Prostate gland (tissue), 2 donors: ENCODE measurements around the gene OAS3. TPM values are rescaled to one million over a fixed set of nuclear protein-coding genes. Genes with fewer than 3 reads are reported as not detected.
"Not testable (repeated sequence)": the region's sequence is repeated elsewhere in the genome, so short reads cannot be mapped to it uniquely, and the experiment has no call there.

Experiments used
- DNase-seq: peaks from one replicate; pipeline ENCODE4 v3.0.0-alpha.2; 2019; ENCODE audit warnings: low spot score
- H3K27ac ChIP-seq, 2 donors: fragments of 200-600 bp; sonication (generic); 2 replicates each; pipeline ENCODE4 v1.5.1; 2017 to 2019
- H3K27me3 ChIP-seq: fragments of 200-600 bp; sonication (generic); replicated peaks from 2 replicates; pipeline ENCODE4 v1.5.1; 2019; ENCODE audit not compliant: insufficient read depth
- H3K36me3 ChIP-seq, 2 donors: fragments of 200-600 bp; sonication (generic); 1 replicate in 1 of 2; 2 replicates in 1 of 2; pipeline versions ENCODE4 v1.5.1 to v1.8.1; 2017 to 2019
- H3K4me1 ChIP-seq: fragments of 200-600 bp; sonication (generic); replicated peaks from 2 replicates; pipeline ENCODE4 v1.5.1; 2019
- H3K4me3 ChIP-seq, 2 donors: fragments of 200-600 bp; sonication (generic); 2 replicates each; pipeline ENCODE4 v1.5.1; 2017 to 2019
- H3K9me3 ChIP-seq: fragments of 200-600 bp; sonication (generic); 2 replicates; pipeline ENCODE4 v1.5.1; 2017
- CTCF ChIP-seq, 4 experiments: fragments of 200-600 bp in 2 of 4; fragments of 450-650 bp in 2 of 4; sonication (generic) in 2 of 4; IDR thresholded peaks; 1 replicate in 3 of 4; 2 replicates in 1 of 4; pipeline ENCODE4 v1.5.1; 2016 to 2019; ENCODE audit warnings: antibody characterized with exemption in 4 of 4, mild to moderate bottlenecking in 2 of 4, moderate library complexity in 2 of 4
- POLR2A ChIP-seq: fragments of 450-650 bp; IDR thresholded peaks from one replicate; pipeline ENCODE4 v1.6.1; 2016; ENCODE audit warnings: antibody characterized with exemption, mild to moderate bottlenecking
- POLR2AphosphoS5 ChIP-seq: sonication (generic); formaldehyde crosslinking; IDR thresholded peaks from one replicate; pipeline ENCODE4 v1.6.1; 2017; ENCODE audit warnings: antibody characterized with exemption
- WGBS: methylation state at CpG from one replicate; pipeline ENCODE4 v1.1.5; 2018; 5-methylcytosine and 5-hydroxymethylcytosine counted together
- intact Hi-C: fragments of 100-400 bp; cut with DNase I; formaldehyde crosslinking; loops from one replicate; pipeline ENCODE4 v1.14.2; 2022
- total RNA-seq, 2 donors: library from RNA; depleted of rRNA; stranded (reverse); fragments of >200 nt; gene quantifications; one replicate each; pipeline ENCODE4 v1.1.0, GENCODE V29; 2016

Gene OAS3
- total RNA-seq, 2 donors from 2014 or later: 8.7 to 11.2 TPM

GRCh38 chr12:112950701-112951100 lies 12.4 kb downstream of the OAS3 start:
- Histone ChIP-seq H3K9me3 (no peaks in the 10 kb centered on the region), H3K4me1 (no peaks in the 10 kb centered on the region), H3K36me3 (no peaks in the 10 kb centered on the region), H3K27me3 (no peaks in the 10 kb centered on the region), H3K27ac (no peak overlapping the region), H3K4me3 (no peak overlapping the region)
- intact Hi-C loops: no loop called here
- WGBS: 92% methylated on average over 11 of the region's 11 CpGs
- no peak for TF ChIP-seq CTCF (IDR thresholded peaks at IDR 0.05)
- no peak for TF ChIP-seq POLR2A
- TF ChIP-seq POLR2AphosphoS5: no peak
- no peak for DNase-seq

GRCh38 chr12:112957125-112957524 lies 18.9 kb downstream of the OAS3 start:
- H3K27ac ChIP-seq, H3K4me1 ChIP-seq, DNase-seq, intact Hi-C loops, H3K9me3 ChIP-seq, H3K27me3 ChIP-seq, H3K36me3 ChIP-seq, H3K4me3 ChIP-seq: not testable (repeated sequence)
- 97% methylated on average over 4 of the region's 4 CpGs for WGBS

- no peak overlapping the region for H3K27ac ChIP-seq
- H3K9me3 ChIP-seq: no peaks in the 10 kb centered on the region
- intact Hi-C loops: no loop called here
- 74% methylated on average over 7 of the region's 7 CpGs for WGBS
- H3K27me3 ChIP-seq: no peaks in the 10 kb centered on the region
- DNase-seq: no peak
- H3K4me1 ChIP-seq: no peaks in the 10 kb centered on the region
- no peaks in the 10 kb centered on the region for H3K36me3 ChIP-seq
- TF ChIP-seq POLR2A: no peak
- no peak for TF ChIP-seq CTCF (IDR thresholded peaks at IDR 0.05)
- no peak for TF ChIP-seq POLR2AphosphoS5
- H3K4me3 ChIP-seq: no peak overlapping the region
Observed at GRCh38 chr12:112961074-112961473, 22.8 kb downstream of the OAS3 start.

- 97% methylated on average over 4 of the region's 4 CpGs for WGBS
- H3K4me1 ChIP-seq: no peaks in the 10 kb centered on the region
- H3K27me3 ChIP-seq: no peaks in the 10 kb centered on the region
- DNase-seq: no peak
- TF ChIP-seq POLR2A (no peak), CTCF (IDR thresholded peaks at IDR 0.05) (no peak), POLR2AphosphoS5 (no peak)
- intact Hi-C loops: no loop called here
- H3K4me3 ChIP-seq: no peak overlapping the region
- H3K9me3 ChIP-seq: no peaks in the 10 kb centered on the region
- no peaks in the 10 kb centered on the region for H3K36me3 ChIP-seq
- no peak overlapping the region for H3K27ac ChIP-seq
Observed at GRCh38 chr12:112961536-112961935, 23.3 kb downstream of the OAS3 start.

GRCh38 chr12:112962561-112962960 lies 24.3 kb downstream of the OAS3 start:
- H3K27ac ChIP-seq: no peak overlapping the region
- no peaks in the 10 kb centered on the region for H3K9me3 ChIP-seq
- H3K27me3 ChIP-seq: no peaks in the 10 kb centered on the region
- intact Hi-C loops: no loop called here
- WGBS: 95% methylated on average over 7 of the region's 7 CpGs
- H3K4me1 ChIP-seq: no peaks in the 10 kb centered on the region
- DNase-seq: no peak
- H3K4me3 ChIP-seq: no peak overlapping the region
- H3K36me3 ChIP-seq: no peaks in the 10 kb centered on the region
- no peak for TF ChIP-seq POLR2AphosphoS5

- WGBS: 92% methylated on average over 14 of the region's 14 CpGs
Observed at GRCh38 chr12:112963227-112963861, 25.1 kb downstream of the OAS3 start.

More at GRCh38 chr12:112963227-112963861, 25.1 kb downstream of the OAS3 start:
- Histone ChIP-seq H3K27ac (no peak overlapping the region), H3K27me3 (no peaks in the 10 kb centered on the region), H3K9me3 (no peaks in the 10 kb centered on the region), H3K4me3 (no peak overlapping the region), H3K4me1 (no peaks in the 10 kb centered on the region), H3K36me3 (no peaks in the 10 kb centered on the region)
- intact Hi-C loops: no loop called here
- DNase-seq: no peak
- TF ChIP-seq CTCF (IDR thresholded peaks at IDR 0.05) (no peak), POLR2AphosphoS5 (no peak), POLR2A (no peak)
